HG03159 (cell line): ENCODE data around the gene CTRB1.

ENCODE experiments used
- ATAC-seq: cut with Tn5 transposase; IDR thresholded peaks from one replicate; pipeline ENCODE4 v1.9.1; 2021; ENCODE audit warnings: mild to moderate bottlenecking, moderate library complexity; ENCODE audit not compliant: unreplicated experiment

CTRB1 gene

DNA sequence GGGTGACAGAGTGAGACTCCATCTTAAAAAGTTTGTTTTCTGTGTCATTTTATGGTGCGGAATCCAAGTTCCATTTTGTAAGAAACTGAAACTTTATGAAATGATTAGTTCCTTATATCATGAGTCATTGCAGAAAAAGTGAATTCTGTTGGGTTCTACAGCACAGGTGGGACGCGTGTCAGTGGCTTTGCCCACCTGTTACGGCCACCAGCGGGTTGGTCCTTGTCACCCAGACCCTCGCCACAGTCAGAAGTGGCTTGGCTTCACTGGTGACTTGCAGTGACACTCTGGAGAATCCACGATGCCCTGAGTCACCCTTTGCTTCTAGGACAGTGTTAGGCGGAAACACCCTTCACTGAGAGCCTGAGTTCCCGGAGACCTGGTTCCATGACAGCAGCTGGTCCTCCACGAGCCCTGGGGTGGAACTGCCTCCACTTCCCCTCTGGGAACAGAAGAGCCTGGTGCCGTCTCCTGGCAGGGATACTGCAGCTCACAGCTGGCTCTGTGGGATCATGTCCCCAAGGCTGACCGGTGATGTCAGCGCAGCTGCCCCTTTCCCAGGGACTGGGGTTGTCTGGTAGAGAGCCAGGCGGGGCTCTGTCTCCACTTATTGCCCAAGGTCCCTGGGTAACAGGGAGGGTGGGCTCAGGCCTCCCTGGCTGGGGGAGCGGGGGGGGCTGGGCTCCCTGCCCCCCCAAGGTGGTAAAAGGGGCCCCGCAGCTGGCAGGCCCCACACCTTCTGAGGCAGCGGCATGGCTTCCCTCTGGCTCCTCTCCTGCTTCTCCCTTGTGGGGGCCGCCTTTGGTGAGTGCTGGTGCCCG is at the start of gene CTRB1:
Gene CTRB1, plus strand, starts transcription at position 733 of the 821 bp plus-strand sequence. Its CDS starts 20 bp downstream, at position 753.
- ATAC-seq, result peak; percentile 67

DNA sequence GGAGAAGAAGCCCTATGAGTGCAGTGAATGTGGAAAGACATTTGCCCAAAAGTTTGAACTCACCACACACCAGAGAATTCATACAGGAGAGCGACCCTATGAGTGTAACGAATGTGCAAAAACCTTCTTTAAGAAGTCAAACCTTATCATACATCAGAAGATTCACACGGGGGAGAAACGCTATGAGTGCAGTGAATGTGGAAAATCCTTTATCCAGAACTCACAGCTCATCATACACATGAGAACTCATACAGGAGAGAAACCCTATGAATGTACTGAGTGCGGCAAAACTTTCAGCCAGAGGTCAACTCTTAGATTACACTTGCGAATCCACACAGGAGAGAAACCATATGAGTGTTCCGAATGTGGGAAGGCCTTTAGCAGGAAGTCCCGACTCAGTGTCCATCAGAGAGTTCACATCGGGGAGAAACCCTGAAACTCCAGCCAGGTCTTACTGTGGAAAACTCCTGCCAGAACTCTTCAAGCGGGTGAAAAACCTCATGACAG is 48.8 kb upstream of the CTRB1 start:
- no peak for ATAC-seq

DNA sequence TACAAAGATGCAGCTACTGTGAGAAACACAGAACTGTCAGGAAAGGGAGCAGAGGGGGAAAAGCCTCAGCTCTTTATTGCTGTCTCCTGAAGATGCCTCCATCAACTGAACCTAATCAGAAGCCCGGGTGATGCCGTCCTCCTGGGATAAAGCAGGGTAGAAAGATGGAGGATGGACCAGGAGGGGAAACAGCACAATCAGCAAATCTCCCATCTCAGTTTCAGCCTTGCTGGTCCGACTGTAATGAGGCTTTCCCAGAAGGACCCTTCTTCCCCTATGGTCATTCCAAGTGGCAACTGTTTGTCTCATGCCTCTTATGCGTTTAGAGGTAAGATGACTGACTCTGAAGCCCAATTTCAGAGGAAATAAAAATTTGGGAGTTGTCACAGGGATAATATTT is 46.2 kb upstream of the CTRB1 start:
- no peak for ATAC-seq

DNA sequence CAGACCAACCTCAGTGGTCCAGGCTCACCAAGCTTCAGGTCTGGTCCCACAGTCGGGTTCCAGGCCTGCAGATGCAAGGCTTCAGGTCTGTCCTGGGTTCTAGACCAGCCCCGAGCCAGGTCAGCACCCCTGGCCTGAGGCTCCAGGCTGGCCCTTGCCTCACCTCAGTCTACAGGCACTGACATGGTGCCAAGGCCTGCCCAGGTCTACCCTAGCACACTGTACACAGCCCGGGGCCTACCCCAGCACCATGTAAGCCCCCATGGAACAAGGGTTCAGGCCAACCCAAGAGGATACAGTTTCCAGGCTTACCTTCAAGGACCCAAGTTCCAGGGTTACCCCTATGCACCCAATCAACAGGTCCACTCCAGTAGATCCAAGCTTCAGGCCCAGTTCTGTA is 43.7 kb upstream of the CTRB1 start:
- no peak for ATAC-seq

DNA sequence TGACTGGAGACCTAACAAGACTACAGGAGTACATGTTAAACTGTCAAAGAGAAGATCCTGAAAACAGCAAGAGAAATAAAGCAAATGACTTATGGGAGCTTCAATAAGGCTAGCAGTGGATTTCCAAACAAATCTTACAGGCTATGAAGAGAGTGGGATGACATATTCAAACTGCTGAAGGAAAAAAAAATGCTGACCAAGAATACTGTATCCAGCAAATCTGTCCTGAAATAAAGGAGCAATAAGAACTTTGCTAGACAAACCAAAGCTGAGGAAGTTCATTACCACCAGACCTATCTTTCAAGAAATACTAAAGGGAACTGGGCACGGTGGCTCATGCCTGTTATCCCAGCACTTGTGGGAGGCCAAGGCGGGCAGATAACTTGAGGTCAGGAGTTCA is 41.9 kb upstream of the CTRB1 start:
- no peak for ATAC-seq

DNA sequence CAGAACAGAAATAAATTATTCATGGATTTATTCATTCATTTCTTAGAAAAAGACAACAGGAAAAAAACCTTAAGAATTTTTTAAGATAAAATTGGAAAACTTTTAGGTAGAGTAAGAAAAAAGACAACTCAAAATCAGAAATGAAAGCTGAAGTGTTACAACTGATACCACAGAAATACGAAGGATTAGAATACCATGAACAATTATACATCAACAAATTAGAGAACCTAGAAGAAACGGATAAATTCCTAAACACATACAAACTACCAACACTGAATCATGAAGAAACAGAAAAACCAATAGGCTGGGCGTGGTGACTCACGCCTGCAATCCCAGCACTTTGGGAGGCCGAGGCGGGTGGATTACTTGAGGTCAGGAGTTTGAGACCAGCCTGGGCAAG is 39.6 kb upstream of the CTRB1 start:
- ATAC-seq, result no peak

DNA sequence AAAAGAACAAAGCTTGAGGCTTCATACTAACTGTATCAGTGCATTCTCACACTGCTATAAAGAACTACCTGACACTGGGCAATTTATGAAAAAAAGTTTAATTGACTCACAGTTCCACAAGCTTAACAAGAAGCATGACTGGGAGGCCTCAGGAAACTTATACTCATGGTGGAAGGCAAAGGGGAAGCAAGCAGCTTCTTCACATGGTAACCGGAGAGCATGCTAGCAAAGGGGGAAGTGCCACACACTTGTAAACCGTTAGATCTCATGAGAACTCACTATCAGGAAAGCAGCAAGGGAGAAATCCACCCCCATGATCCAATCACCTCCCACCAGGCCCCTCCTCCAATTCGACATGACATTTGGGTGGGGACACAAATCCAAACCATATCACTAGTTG is 37.2 kb upstream of the CTRB1 start:
- no peak for ATAC-seq

DNA sequence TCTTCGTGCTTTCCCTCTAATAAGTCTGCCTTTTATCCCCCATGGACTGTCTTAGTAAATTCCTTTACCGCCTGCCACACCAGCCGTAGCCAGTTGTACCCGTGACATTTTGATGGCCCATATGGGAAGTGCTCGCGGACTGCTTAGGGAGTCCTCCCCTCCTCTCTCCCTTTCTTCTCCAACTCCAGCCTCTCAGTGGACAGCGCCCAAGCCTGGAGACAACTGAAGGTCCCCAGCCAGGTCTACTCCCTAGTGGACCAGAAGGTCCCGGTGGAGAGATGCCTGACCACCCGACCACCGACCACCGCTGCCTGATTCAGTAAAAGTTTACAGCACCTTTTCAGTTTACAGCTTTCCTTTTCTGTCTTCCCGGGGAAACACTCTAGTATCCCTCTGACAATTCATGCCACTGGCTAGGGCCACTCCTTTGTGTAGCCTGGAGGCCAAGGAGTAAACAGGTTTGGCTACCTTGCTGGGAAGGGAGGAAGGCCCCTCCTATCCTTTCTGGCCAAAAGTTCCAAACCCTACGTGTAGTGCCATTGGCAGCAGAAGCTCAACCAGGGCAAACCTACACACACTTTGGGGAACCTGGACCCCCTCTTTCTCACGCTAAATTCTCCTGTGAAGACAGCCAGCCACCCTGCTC is 29.8 kb upstream of the CTRB1 start:
- no peak for ATAC-seq

DNA sequence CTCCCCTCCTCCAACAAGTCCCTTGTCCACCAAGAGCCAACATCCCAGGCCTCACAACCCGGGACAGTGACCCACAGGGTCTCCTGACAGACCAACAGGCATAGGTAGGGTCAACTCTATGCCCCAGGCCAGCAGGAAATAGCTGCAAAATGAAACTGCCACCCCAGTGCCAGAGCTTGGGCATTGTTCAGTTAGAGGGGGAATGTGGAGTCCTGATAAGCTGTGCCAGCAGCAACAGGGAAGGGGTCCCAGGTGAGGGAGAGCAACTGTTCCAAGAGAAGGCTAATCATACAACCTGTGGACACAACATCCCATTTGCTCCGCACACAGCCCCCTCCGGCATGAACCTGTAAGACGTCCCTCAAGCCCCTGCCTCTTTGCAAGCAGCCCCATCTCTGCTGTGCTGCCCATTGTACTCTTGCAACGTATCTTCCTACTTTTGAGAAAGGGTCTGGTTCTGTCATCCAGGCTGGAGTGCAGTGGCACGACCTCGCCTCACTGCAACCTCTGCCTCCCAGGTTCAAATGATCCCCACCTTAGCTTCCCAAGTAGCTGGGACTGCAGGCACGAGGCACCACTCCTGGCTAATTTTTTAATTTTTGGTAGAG is 29.0 kb upstream of the CTRB1 start:
- no peak for ATAC-seq

DNA sequence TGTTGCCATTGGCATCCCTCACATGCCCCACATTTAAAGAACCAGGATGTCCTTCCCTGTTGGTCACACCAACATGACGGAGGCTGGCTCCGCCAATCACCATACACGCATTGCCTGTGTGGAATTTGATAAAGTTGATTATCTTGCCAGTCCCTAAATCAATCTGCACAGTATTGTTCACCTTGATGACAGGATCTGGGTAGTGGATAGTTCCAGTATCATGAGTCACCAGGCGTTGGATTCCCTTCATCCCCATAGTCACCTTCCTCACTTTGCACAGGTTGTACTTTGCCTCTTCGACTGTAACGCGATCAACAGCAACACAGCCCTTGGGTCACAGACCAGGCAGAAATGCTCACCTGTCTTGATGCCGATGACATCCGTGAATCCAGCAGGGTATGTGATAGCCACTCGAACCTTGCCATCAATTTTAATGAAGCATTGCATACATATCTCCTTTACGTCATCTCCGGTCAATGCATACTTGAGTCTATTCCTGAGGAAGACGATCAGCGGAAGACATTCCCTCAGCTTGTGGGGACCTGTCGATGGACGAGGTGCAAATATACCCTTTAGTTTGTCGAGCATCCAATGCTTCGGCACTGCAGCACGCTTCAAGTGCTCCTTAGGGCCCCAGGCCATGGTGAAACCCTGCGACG is 26.1 kb upstream of the CTRB1 start:
- no peak for ATAC-seq

DNA sequence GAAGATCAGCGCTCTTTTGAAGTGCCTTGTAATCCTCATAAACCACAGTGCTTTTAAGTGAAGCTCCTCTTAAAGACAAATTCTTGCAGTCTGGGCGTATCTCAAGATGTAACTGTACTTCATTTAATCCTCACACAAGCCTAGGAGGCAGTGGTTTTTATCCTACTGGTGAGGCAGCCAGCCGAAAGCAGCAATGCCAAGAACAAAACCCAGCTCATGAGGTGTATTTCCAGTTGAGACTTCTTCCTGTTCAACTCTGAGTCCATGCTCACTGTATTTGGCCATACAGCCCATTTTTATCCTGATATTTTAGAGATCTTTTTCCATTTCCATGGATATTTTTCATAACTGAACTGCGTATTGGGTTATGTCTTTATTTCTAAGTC is 25.5 kb upstream of the CTRB1 start:
- no peak for ATAC-seq

DNA sequence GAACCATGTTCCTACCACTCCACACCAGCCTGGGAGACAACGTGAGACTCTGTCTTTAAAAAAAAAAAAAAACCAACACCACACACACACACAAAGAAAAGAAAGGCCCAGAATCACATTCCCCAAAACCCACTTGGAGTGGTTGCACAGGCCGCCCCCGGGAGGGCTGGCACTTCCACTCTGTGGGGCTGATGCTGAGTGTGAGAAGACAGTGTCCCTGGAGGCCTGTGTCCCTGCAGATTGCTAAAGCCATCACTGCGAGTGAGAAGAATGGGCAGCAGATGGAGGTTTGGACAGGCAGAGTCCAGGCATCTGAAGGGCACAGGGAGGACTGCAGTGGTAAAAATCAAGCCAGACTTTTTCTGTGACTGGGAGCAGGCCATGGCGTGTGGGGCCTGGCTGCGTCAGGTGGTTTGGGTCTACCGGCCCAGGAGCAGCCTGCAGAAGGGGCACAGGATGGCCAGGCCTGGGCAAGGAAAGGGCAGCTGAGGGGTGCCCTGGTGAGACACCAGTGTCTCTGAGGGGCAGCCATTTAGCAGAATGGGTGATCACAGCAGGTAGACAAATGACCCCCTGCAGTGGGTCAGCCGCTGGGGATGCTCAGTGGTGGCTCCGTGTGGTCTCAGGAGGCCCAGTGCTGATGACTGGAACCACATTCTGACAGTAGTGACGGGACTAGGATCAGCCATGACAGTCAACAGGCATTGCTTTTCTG is 24.9 kb upstream of the CTRB1 start:
- no peak for ATAC-seq

DNA sequence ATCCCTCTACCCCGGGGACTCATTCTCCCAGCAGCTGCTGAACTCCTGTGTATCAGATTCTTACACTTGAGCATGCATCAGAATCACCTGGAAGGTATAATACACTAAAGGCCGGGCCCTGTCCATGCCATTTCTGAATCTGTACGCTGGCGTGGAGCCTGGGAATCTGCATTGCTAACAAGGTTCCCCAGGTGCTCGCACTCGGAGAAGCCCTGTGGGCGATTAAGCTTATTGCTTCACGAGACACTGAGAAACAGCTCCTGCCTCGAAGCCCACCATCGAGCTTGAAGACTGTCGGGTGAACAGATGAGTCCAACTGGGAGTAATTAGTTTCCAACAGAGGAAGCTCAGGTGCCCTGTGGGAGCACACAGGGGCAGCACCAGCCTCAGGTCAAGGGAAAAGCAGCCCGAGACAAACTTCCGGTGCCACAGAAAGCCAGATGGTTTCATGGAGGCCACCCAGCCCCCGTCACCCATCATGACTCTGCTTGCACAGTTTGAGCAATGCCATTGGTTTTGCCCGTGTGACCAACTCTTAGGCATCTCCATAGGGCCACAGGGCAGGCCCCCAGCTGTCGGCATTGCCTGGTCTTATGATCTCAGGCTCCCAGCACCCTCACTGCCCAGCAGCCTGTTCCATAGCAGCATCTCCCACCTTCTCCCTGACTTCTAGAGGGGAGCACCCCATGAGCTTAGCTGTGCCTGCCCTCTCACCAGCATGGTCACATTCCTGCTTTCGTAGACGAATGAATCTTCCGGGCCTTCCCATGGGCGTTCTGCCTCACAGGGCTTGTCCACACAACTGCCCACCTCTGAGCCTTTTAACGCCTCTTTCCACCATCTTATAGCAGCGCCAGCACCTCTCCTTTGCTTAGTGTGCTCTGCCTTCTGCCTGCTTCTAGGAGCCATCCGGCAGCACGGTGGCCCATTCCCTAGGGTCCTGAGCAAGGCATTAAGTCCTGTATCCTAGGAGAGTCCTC is 22.7 kb upstream of the CTRB1 start:
- no peak for ATAC-seq

DNA sequence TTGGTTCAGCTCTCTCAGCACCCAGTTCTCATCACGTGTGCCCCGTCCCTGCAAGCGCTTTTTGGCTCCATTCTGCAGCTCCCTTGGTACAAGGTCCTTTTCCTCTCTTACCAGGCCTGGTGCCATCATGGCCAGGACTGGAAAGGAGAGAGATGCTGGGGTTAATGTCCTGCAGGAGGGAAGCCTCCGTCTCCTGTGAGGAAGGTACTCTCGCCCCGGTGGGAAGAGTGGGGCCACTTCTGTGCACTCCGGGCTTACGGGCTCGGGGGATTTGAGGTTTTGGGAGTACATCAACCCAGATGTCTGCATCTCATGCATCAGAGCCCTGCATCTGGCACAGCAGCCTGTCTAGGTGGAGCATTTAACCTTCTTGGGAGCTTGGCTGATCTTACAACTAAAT is 22.0 kb upstream of the CTRB1 start:
- ATAC-seq, result no peak

DNA sequence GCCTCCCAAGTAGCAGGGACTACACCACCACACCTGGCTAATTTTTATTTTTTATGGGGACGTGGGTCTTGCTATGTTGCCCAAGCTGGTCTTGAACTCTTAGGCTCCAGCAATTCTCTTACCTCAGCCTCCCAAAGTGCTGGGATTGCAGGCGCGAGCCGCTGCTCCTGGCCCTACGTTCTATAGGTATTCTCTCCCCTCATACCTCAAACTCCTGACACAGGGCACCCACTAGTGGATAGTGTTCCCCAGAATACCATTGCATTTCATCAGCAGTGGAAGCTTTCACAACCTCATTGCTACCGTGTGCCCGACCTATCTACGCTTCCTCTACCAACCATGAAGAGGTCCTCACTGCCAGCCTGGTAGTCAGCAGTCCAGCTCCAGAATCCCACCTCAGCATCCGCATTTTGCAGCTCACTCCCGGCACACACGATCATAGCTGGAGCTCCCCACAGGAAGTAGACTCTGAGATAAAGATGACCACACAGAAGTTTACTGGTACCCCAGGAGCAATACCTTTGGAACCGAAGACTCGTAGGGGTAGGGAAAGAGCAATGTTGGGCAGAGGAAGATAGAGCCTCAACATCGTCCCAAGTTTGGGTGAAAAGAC is 21.2 kb upstream of the CTRB1 start:
- ATAC-seq, result no peak

DNA sequence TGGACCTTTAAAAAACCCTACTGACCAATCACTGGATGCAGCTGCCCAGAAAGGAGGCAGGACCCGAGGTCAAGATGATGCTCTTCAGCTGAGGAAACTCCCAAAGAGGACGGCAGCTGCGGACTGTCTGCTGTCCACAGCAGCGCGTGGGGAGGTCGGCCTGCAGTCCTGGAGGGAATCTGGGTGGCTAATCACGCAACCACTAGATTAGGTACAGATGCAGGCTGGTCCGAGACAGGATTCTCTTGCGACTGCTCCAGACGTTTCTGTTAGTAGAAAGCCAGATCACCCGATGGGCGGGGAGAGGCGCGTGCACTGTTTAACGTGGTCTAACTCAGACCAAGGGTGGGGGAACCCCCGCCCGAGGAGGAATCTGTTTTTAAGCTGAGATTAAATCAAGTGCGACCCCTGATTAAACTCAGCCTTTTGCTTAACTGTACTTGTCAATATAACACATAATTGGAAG is 20.6 kb upstream of the CTRB1 start:
- no peak for ATAC-seq

DNA sequence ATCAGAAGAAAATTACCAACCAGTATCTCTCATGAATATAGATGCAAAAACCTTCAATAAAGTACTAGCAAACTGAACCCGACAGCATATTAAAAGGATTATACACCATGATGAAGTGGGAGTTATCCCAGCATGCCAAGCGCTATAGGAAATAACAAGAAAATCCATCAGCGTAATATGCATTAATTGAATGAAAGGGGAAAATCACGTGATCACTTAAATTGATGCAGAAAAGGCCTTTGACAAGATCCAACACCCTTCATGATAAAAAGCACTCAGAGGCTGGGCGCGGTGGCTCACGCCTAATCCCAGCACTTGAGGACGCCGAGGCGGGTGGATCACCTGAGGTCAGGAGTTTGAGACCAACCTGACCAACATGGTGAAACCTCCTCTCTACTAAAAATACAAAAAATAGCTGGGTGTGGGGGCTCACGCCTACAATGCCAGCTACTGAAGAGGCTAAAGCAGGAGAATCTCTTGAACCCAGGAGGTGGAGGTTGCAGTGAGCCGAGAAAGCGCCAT is 16.7 kb upstream of the CTRB1 start:
- no peak for ATAC-seq

DNA sequence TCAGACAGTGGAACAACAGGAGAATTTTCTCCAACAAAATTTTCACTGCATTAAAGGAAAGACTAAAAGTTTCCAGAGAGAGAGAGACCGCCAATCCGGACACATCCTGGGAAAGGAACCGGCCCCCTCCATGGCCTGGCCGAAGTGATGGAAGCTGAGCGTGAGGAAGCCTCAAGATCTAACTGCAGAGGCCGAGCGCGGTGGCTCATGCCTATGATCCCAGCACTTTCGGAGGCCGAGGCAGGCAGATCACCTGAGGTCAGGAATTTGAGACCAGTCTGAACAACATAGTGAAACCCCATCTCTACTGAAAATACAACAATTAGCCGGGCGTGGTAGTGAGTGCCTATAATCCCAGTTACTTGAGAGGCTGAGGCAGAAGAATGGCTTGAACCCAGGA is 15.7 kb upstream of the CTRB1 start:
- ATAC-seq, result no peak
